A549 (cell line): ENCODE results near the gene RFX3.

Experiments
- CBX8 ChIP-seq: fragments of 200-600 bp; sonication (generic); IDR thresholded peaks from 2 replicates; pipeline ENCODE4 v1.6.1; 2016
- HOXB13 ChIP-seq: fragments of 250-450 bp; sonication (Bioruptor Pico); IDR thresholded peaks from 2 replicates; pipeline ENCODE4 v1.5.0; 2020; ENCODE audit warnings: low read depth, mild to moderate bottlenecking, moderate library complexity
- POLR2A ChIP-seq: IDR thresholded peaks from 2 replicates; pipeline ENCODE4 v1.6.1; 2012; ENCODE audit warnings: mild to moderate bottlenecking, low read length
- RAD21 ChIP-seq, 2 experiments: fragments of >200 bp in 1 of 2; sonication (Bioruptor Twin) in 1 of 2; formaldehyde crosslinking in 1 of 2; IDR thresholded peaks in 1 of 2; conservative IDR thresholded peaks in 1 of 2; 2 replicates in 1 of 2; 3 replicates in 1 of 2; pipeline ENCODE4 v1.6.1; 2012 to 2018; ENCODE audit warnings: inconsistent platforms in 1 of 2
- RFX5 ChIP-seq: fragments of 450-650 bp; IDR thresholded peaks from 2 replicates; pipeline ENCODE4 v1.7.1; 2014; ENCODE audit warnings: antibody characterized with exemption, mild to moderate bottlenecking, moderate library complexity
- RNF2 ChIP-seq: fragments of 200-600 bp; sonication (generic); IDR thresholded peaks from 2 replicates; pipeline ENCODE4 v1.6.1; 2016; ENCODE audit warnings: low read depth, mild to moderate bottlenecking, antibody characterized with exemption, moderate library complexity, borderline replicate concordance
- SREBF2 ChIP-seq: fragments of 450-650 bp; IDR thresholded peaks from 2 replicates; pipeline ENCODE4 v1.6.1; 2014; ENCODE audit warnings: mild to moderate bottlenecking, moderate library complexity
- TF ChIP-seq, protein P1 (sequence below): fragments of 450-650 bp; IDR thresholded peaks from 2 replicates; pipeline ENCODE4 v1.6.1; 2014; ENCODE audit warnings: antibody characterized with exemption
- TF ChIP-seq, protein P2 (sequence below): fragments of >200 bp; sonication (Bioruptor Twin); formaldehyde crosslinking; IDR thresholded peaks from 3 replicates; pipeline ENCODE4 v1.5.1; 2016
- TF ChIP-seq, protein P3 (sequence below): IDR thresholded peaks from 2 replicates; pipeline ENCODE4 v1.6.1; 2012; ENCODE audit warnings: low read depth, borderline replicate concordance
- TF ChIP-seq, protein P4 (sequence below): fragments of 150-350 bp; IDR thresholded peaks from 2 replicates; pipeline ENCODE4 v1.6.1; 2014; ENCODE audit warnings: low read depth, mild to moderate bottlenecking, low read length
- TF ChIP-seq, protein P5 (sequence below): IDR thresholded peaks from 2 replicates; pipeline ENCODE4 v1.6.1; 2012
- TF ChIP-seq, protein P6 (sequence below): fragments of 250-450 bp; sonication (Bioruptor Pico); IDR thresholded peaks from 2 replicates; pipeline ENCODE4 v1.5.0; 2020; ENCODE audit warnings: low read depth, mild to moderate bottlenecking, moderate library complexity

DNA sequence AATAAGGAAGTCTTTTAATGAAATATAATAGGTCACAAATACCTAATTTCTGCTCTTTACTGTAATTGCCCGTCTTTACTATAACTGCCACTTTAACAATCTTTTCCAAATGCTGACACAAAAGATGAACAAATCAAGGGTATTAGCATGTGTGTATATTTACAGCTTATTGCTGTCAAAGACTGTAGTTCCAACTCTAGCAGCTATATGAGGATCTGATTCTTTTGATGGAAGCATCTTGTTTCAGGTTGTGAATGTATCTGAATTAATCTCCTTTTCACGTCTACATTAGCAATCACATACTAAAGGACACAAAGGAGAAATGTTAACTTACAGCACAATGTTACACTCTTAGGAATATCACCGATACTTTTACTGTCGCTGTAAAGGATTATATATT lies 27.9 kb downstream of the RFX3 start:
- TF ChIP-seq, protein P1, sequence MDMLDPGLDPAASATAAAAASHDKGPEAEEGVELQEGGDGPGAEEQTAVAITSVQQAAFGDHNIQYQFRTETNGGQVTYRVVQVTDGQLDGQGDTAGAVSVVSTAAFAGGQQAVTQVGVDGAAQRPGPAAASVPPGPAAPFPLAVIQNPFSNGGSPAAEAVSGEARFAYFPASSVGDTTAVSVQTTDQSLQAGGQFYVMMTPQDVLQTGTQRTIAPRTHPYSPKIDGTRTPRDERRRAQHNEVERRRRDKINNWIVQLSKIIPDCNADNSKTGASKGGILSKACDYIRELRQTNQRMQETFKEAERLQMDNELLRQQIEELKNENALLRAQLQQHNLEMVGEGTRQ, result no peak
- TF ChIP-seq, protein P2, sequence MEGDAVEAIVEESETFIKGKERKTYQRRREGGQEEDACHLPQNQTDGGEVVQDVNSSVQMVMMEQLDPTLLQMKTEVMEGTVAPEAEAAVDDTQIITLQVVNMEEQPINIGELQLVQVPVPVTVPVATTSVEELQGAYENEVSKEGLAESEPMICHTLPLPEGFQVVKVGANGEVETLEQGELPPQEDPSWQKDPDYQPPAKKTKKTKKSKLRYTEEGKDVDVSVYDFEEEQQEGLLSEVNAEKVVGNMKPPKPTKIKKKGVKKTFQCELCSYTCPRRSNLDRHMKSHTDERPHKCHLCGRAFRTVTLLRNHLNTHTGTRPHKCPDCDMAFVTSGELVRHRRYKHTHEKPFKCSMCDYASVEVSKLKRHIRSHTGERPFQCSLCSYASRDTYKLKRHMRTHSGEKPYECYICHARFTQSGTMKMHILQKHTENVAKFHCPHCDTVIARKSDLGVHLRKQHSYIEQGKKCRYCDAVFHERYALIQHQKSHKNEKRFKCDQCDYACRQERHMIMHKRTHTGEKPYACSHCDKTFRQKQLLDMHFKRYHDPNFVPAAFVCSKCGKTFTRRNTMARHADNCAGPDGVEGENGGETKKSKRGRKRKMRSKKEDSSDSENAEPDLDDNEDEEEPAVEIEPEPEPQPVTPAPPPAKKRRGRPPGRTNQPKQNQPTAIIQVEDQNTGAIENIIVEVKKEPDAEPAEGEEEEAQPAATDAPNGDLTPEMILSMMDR, result no peak
- TF ChIP-seq SREBF2, result no peak
- no peak for TF ChIP-seq POLR2A
- no peak for TF ChIP-seq RFX5
- TF ChIP-seq RNF2, result no peak
- no peak for TF ChIP-seq RAD21 (conservative IDR thresholded peaks at IDR 0.05 in 1 of 2, IDR thresholded peaks at IDR 0.05 in 1 of 2)
- TF ChIP-seq, protein P3, sequence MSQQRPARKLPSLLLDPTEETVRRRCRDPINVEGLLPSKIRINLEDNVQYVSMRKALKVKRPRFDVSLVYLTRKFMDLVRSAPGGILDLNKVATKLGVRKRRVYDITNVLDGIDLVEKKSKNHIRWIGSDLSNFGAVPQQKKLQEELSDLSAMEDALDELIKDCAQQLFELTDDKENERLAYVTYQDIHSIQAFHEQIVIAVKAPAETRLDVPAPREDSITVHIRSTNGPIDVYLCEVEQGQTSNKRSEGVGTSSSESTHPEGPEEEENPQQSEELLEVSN, result no peak
- TF ChIP-seq, protein P4, sequence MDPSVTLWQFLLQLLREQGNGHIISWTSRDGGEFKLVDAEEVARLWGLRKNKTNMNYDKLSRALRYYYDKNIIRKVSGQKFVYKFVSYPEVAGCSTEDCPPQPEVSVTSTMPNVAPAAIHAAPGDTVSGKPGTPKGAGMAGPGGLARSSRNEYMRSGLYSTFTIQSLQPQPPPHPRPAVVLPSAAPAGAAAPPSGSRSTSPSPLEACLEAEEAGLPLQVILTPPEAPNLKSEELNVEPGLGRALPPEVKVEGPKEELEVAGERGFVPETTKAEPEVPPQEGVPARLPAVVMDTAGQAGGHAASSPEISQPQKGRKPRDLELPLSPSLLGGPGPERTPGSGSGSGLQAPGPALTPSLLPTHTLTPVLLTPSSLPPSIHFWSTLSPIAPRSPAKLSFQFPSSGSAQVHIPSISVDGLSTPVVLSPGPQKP, result no peak
- TF ChIP-seq, protein P5, sequence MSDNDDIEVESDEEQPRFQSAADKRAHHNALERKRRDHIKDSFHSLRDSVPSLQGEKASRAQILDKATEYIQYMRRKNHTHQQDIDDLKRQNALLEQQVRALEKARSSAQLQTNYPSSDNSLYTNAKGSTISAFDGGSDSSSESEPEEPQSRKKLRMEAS, result no peak
- TF ChIP-seq, protein P6, sequence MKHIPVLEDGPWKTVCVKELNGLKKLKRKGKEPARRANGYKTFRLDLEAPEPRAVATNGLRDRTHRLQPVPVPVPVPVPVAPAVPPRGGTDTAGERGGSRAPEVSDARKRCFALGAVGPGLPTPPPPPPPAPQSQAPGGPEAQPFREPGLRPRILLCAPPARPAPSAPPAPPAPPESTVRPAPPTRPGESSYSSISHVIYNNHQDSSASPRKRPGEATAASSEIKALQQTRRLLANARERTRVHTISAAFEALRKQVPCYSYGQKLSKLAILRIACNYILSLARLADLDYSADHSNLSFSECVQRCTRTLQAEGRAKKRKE (CRISPR knock-in tag), result no peak
- no peak for TF ChIP-seq HOXB13
- no peak for TF ChIP-seq CBX8
